Thymus (tissue), 11 donors: ENCODE measurements around the gene STPG2. TPM values are rescaled to one million over a fixed set of nuclear protein-coding genes. Genes with fewer than 3 reads are reported as not detected.
"Not testable (repeated sequence)": the region's sequence is repeated elsewhere in the genome, so short reads cannot be mapped to it uniquely, and the experiment has no call there.

Experiments used
- DNase-seq, 9 donors: peaks; one replicate each; pipeline ENCODE4 v3.0.0-alpha.2; 2013; ENCODE audit warnings: low spot score in 9 of 9, low read depth in 6 of 9, missing footprints in 1 of 9
- H3K27ac ChIP-seq, 2 donors: one replicate each; pipeline ENCODE4 v1.5.1; 2013; ENCODE audit warnings: control low read depth in 1 of 2, low read depth in 1 of 2, low read length in 1 of 2, mild to moderate bottlenecking in 1 of 2, moderate library complexity in 1 of 2
- H3K27me3 ChIP-seq, 2 donors: one replicate each; pipeline ENCODE4 v1.5.1; 2013; ENCODE audit warnings: low read length in 1 of 2; ENCODE audit not compliant: control insufficient read depth in 2 of 2, insufficient read depth in 1 of 2
- H3K36me3 ChIP-seq, 2 donors: one replicate each; pipeline ENCODE4 v1.5.1; 2013; ENCODE audit warnings: low read length in 1 of 2, mild to moderate bottlenecking in 1 of 2, moderate library complexity in 1 of 2; ENCODE audit not compliant: control insufficient read depth in 2 of 2, insufficient read depth in 2 of 2
- H3K4me1 ChIP-seq, 2 donors: one replicate each; pipeline ENCODE4 v1.5.1; 2013; ENCODE audit warnings: low read length in 2 of 2; ENCODE audit not compliant: control insufficient read depth in 2 of 2, insufficient read depth in 2 of 2
- H3K4me3 ChIP-seq, 2 donors: one replicate each; pipeline ENCODE4 v1.5.1; 2013; ENCODE audit warnings: low read length in 2 of 2, control low read depth in 1 of 2, mild to moderate bottlenecking in 1 of 2
- H3K9me3 ChIP-seq, 2 donors: one replicate each; pipeline ENCODE4 v1.5.1; 2013; ENCODE audit warnings: low read length in 1 of 2, mild to moderate bottlenecking in 1 of 2; ENCODE audit not compliant: control insufficient read depth in 2 of 2, insufficient read depth in 1 of 2
- WGBS: extraction: QIAGEN DNeasy Blood & Tissue Kit; methylation state at CpG from one replicate; pipeline ENCODE4 v1.1.7; 2013; 5-methylcytosine and 5-hydroxymethylcytosine counted together
- polyA plus RNA-seq: library from polyadenylated mRNA; stranded (reverse); fragments of 200-250 nt; gene quantifications from one replicate; pipeline ENCODE4 v1.2.3, GENCODE V29; 2013
- total RNA-seq: library from RNA; stranded (reverse); fragments of 120-200 nt; gene quantifications from one replicate; pipeline ENCODE4 v1.2.4, GENCODE V29; 2013
- donor health status: healthy.

Gene STPG2
- total and polyA plus RNA-seq, 2 donors, result 0.16 to 0.24 TPM

GRCh38 chr4:97938141-97938540 lies 205.1 kb downstream of the STPG2 start:
- no peaks in the 10 kb centered on the region for H3K36me3 ChIP-seq
- no peaks in the 10 kb centered on the region for H3K27me3 ChIP-seq
- no peak for DNase-seq
- no peaks in the 10 kb centered on the region for H3K4me1 ChIP-seq
- H3K4me3 ChIP-seq, result no peak overlapping the region
- 96% methylated on average over 7 of the region's 7 CpGs for WGBS
- H3K9me3 ChIP-seq, result peaks cover 4 to 14% of the 10 kb centered on the region in 2 donors
- no peak overlapping the region for H3K27ac ChIP-seq

GRCh38 chr4:97924341-97924958 lies 218.8 kb downstream of the STPG2 start:
- DNase-seq, result no peak
- no peak overlapping the region for H3K27ac ChIP-seq
- no peaks in the 10 kb centered on the region for H3K4me1 ChIP-seq
- no peak overlapping the region for H3K4me3 ChIP-seq
- WGBS, result 79% methylated on average over 1 of the region's 1 CpG
- no peaks in the 10 kb centered on the region for H3K36me3 ChIP-seq
- no peaks in the 10 kb centered on the region for H3K27me3 ChIP-seq
- H3K9me3 ChIP-seq, result no peaks in the 10 kb centered on the region

- H3K27me3 ChIP-seq, result no peaks in the 10 kb centered on the region
- no peak overlapping the region for H3K4me3 ChIP-seq
- H3K4me1 ChIP-seq, result no peaks in the 10 kb centered on the region
- no peaks in the 10 kb centered on the region for H3K36me3 ChIP-seq
- no peak overlapping the region for H3K27ac ChIP-seq
- 95% methylated on average over 17 of the region's 17 CpGs for WGBS
- H3K9me3 ChIP-seq, result no peaks in the 10 kb centered on the region
- no peak for DNase-seq
Measured at GRCh38 chr4:97923096-97923495, 220.2 kb downstream of the STPG2 start.

GRCh38 chr4:97917115-97917514 lies 226.2 kb downstream of the STPG2 start:
- H3K27ac ChIP-seq, result no peak overlapping the region
- DNase-seq, result no peak
- no peaks in the 10 kb centered on the region for H3K36me3 ChIP-seq
- H3K4me1 ChIP-seq, result no peaks in the 10 kb centered on the region
- H3K9me3 ChIP-seq, result peaks cover 0 to 4% of the 10 kb centered on the region in 2 donors
- H3K27me3 ChIP-seq, result no peaks in the 10 kb centered on the region
- H3K4me3 ChIP-seq, result no peak overlapping the region
- 96% methylated on average over 13 of the region's 13 CpGs for WGBS

GRCh38 chr4:97912156-97912555 lies 231.1 kb downstream of the STPG2 start:
- no peaks in the 10 kb centered on the region for H3K36me3 ChIP-seq
- H3K27me3 ChIP-seq, result no peaks in the 10 kb centered on the region
- no peak overlapping the region for H3K4me3 ChIP-seq
- H3K4me1 ChIP-seq, result no peaks in the 10 kb centered on the region
- peaks cover 0 to 16% of the 10 kb centered on the region in 2 donors for H3K9me3 ChIP-seq
- no peak for DNase-seq
- H3K27ac ChIP-seq, result no peak overlapping the region
- WGBS, result 93% methylated on average over 4 of the region's 4 CpGs

GRCh38 chr4:97911236-97911906 lies 231.9 kb downstream of the STPG2 start:
- Histone ChIP-seq H3K4me3 (no peak overlapping the region), H3K4me1 (no peaks in the 10 kb centered on the region), H3K36me3 (no peaks in the 10 kb centered on the region), H3K27me3 (no peaks in the 10 kb centered on the region), H3K9me3 (peaks cover 0 to 12% of the 10 kb centered on the region in 2 donors), H3K27ac (no peak overlapping the region)
- DNase-seq, result no peak
- 95% methylated on average over 14 of the region's 14 CpGs for WGBS

- Histone ChIP-seq H3K4me1 (no peaks in the 10 kb centered on the region), H3K9me3 (peaks cover 0 to 12% of the 10 kb centered on the region in 2 donors), H3K36me3 (no peaks in the 10 kb centered on the region), H3K4me3 (no peak overlapping the region), H3K27me3 (no peaks in the 10 kb centered on the region), H3K27ac (no peak overlapping the region)
- DNase-seq, result no peak
- WGBS, result 69% methylated on average over 3 of the region's 3 CpGs
Measured at GRCh38 chr4:97910005-97910404, 233.3 kb downstream of the STPG2 start.

GRCh38 chr4:97903436-97904189 lies 239.7 kb downstream of the STPG2 start:
- H3K4me3 ChIP-seq, H3K27me3 ChIP-seq, H3K27ac ChIP-seq, H3K9me3 ChIP-seq, H3K4me1 ChIP-seq, DNase-seq, H3K36me3 ChIP-seq: not testable (repeated sequence)
- 94% methylated on average over 23 of the region's 23 CpGs for WGBS

- Histone ChIP-seq H3K4me1 (no peaks in the 10 kb centered on the region), H3K9me3 (no peaks in the 10 kb centered on the region), H3K27ac (no peak overlapping the region), H3K36me3 (no peaks in the 10 kb centered on the region), H3K4me3 (no peak overlapping the region), H3K27me3 (no peaks in the 10 kb centered on the region)
- WGBS, result 99% methylated on average over 2 of the region's 2 CpGs
- no peak for DNase-seq
Measured at GRCh38 chr4:97900229-97900628, 243.0 kb downstream of the STPG2 start.
